Measurements from ENCODE around the gene PLCD1. TPM values are rescaled to one million over a fixed set of nuclear protein-coding genes. Genes with fewer than 3 reads are reported as not detected.
A peak's percentile ranks its signal among the peaks of the same experiment; 100 is the strongest.

The PLCD1 gene
- total and polyA plus RNA-seq, 2 experiments from 2014 or later: 21.0 to 29.1 TPM

DNA sequence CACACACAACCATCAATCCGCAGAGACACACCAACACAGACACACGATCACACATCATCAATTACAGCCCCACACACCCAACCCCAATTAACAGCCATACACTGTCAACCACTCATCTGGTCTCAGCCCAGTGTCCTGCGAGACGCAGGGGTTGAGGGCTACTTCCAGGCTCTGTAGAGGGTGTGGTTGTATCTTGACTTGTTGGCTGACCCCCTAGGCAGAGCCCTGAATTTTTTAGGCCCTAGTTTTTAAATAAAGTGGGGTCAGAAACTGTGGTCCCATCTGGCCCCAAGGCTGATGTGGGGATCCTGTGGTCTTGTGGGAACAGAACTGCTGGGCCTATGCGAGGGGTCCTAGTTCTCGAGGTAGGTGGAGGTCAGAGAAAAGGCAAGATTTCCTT is 29.6 kb downstream of the PLCD1 start:
- H3K27ac ChIP-seq: no peak overlapping the region
- no peaks in the 10 kb centered on the region for H3K4me1 ChIP-seq (ENCODE audit: low read depth)
- DNase-seq (ENCODE audit: low read depth in 1 of 2, low spot score in 1 of 2): no peak
- H3K9me3 ChIP-seq (ENCODE audit: low read depth): no peaks in the 10 kb centered on the region
- H3K4me3 ChIP-seq: no peak overlapping the region
- TF ChIP-seq, protein P1, sequence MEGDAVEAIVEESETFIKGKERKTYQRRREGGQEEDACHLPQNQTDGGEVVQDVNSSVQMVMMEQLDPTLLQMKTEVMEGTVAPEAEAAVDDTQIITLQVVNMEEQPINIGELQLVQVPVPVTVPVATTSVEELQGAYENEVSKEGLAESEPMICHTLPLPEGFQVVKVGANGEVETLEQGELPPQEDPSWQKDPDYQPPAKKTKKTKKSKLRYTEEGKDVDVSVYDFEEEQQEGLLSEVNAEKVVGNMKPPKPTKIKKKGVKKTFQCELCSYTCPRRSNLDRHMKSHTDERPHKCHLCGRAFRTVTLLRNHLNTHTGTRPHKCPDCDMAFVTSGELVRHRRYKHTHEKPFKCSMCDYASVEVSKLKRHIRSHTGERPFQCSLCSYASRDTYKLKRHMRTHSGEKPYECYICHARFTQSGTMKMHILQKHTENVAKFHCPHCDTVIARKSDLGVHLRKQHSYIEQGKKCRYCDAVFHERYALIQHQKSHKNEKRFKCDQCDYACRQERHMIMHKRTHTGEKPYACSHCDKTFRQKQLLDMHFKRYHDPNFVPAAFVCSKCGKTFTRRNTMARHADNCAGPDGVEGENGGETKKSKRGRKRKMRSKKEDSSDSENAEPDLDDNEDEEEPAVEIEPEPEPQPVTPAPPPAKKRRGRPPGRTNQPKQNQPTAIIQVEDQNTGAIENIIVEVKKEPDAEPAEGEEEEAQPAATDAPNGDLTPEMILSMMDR (IDR thresholded peaks at IDR 0.05; ENCODE audit: low read depth, low read length): no peak
- no peaks in the 10 kb centered on the region for H3K36me3 ChIP-seq
- no peaks in the 10 kb centered on the region for H3K27me3 ChIP-seq

DNA sequence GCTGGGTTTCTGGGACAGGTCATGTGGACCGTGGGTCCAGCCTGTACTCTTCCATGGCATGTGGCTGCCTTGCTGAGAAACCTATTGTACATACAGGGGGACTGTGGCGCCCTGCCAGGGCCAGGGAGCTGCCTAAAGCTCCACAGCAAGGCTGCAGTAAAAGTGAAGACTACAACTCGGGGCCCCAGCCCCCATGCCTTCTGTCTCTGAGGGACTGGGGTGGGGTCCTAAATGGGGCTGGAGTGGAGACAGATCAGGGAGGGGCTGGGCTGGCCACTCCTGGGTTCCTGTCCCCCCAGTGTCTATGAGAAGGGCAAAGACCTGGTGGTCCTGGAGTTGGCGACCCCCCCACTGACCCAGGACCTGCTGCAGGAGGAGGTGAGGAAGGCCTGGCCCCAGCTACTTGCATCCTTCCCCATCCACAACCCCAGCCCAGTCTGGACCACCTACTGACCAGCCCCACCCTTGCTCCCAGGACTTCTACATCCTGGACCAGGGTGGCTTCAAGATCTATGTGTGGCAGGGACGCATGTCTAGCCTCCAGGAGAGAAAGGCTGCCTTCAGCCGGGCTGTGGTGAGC is 31.6 kb downstream of the PLCD1 start:
- H3K27me3 ChIP-seq: no peaks in the 10 kb centered on the region
- no peak overlapping the region for H3K27ac ChIP-seq
- H3K4me1 ChIP-seq (ENCODE audit: low read depth): no peaks in the 10 kb centered on the region
- DNase-seq (ENCODE audit: low read depth in 1 of 2, low spot score in 1 of 2): no peak
- no peaks in the 10 kb centered on the region for H3K36me3 ChIP-seq
- no peak overlapping the region for H3K4me3 ChIP-seq
- TF ChIP-seq, protein P1 (IDR thresholded peaks at IDR 0.05; ENCODE audit: low read depth, low read length): no peak
- H3K9me3 ChIP-seq (ENCODE audit: low read depth): no peaks in the 10 kb centered on the region

DNA sequence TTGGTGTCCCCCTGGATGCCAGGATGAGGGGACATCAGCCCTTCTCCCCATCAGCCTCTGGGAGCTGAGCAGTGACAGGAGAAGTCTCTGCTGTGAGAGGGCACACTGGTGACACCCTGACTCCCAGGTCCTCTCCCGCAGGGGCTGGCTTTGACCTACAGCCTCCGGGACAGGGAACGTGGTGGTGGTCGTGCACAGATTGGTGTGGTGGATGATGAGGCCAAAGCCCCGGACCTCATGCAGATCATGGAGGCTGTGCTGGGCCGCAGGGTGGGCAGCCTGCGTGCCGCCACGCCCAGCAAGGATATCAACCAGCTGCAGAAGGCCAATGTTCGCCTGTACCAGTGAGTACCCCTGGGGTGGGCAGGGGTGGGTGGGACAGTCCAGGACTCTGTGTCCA is 32.1 kb downstream of the PLCD1 start:
- Histone ChIP-seq H3K9me3 (ENCODE audit: low read depth) (no peaks in the 10 kb centered on the region), H3K27ac (no peak overlapping the region), H3K27me3 (no peaks in the 10 kb centered on the region), H3K4me3 (no peak overlapping the region), H3K36me3 (no peaks in the 10 kb centered on the region), H3K4me1 (ENCODE audit: low read depth) (no peaks in the 10 kb centered on the region)
- no peak for DNase-seq (ENCODE audit: low read depth in 1 of 2, low spot score in 1 of 2)
- TF ChIP-seq, protein P1 (IDR thresholded peaks at IDR 0.05; ENCODE audit: low read depth, low read length): no peak

DNA sequence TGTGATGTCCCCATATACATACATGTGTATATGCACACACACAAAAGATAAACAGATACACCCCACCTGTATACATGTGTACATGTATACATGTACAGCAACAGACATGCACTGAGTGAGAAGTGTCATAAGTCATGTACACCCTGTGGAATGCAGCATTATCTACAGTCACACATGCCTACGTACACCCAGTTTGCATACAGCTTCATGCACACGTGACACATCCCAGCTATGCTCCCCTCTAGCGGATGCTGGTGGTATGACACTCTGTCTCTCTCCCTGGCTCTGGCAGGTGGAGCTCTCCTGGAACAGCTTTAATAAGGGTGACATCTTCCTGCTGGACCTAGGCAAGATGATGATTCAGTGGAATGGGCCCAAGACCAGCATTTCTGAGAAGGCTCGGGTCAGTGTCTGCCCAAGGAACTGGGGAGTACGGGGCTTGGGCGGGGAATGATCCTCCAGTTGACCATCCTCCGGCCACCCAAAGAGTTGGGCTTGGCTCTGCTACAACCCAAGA is 32.6 kb downstream of the PLCD1 start:
- H3K9me3 ChIP-seq (ENCODE audit: low read depth): no peaks in the 10 kb centered on the region
- TF ChIP-seq, protein P1 (IDR thresholded peaks at IDR 0.05; ENCODE audit: low read depth, low read length): peak; percentile 89
- no peaks in the 10 kb centered on the region for H3K36me3 ChIP-seq

DNA sequence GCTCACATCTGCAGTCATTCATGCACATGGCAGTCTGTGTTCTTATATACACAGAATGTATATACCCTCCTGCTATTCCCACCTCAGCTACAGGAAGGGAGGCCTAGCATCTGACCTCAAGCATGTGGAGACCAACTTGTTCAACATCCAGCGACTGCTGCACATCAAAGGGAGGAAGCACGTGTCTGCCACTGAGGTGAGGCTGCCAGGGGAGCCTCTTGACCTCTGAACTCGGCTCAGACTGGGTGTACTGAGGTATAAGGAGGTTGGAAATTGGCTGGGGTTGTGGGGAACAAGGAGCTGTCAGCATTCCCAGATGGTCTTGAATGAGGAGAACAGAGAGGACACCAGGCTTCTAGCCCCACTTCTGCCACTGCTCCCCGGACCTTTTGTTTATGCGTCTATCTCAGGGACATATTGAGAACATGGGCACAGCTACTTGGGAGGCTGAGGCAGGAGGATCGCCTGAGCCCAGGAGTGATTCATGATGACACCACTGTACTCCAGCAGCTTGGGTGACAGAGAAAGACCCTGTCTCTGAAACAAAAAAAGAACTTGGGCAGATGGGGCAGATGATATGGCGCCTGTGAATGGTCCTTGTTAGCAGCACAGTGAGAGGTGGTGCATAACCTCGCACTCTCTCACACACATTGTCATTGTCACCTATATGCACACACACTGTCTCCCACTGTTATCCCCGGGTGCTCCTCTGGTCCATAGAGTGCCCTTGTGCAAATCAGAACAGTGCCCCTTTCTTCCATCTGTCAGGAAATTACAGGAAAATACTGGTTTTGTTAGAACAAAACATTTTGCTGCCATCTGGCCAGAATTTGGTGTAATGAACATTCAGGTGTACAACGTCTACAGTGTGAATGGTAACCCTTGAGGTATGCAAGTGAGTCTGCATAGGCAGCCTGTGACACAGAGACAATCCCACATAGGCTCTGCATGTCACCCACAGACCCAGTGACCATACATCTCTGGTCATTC is 33.5 kb downstream of the PLCD1 start:
- DNase-seq (ENCODE audit: low read depth in 1 of 2, low spot score in 1 of 2): no peak
- no peaks in the 10 kb centered on the region for H3K27me3 ChIP-seq
- TF ChIP-seq, protein P1 (IDR thresholded peaks at IDR 0.05; ENCODE audit: low read depth, low read length): no peak
- H3K27ac ChIP-seq: no peak overlapping the region
- no peaks in the 10 kb centered on the region for H3K9me3 ChIP-seq (ENCODE audit: low read depth)
- H3K4me3 ChIP-seq: no peak overlapping the region
- H3K36me3 ChIP-seq: no peaks in the 10 kb centered on the region
- no peaks in the 10 kb centered on the region for H3K4me1 ChIP-seq (ENCODE audit: low read depth)

More for the DNA sequence above, 32.6 kb downstream of the PLCD1 start:
- Histone ChIP-seq H3K4me1 (ENCODE audit: low read depth) (no peaks in the 10 kb centered on the region), H3K4me3 (no peak overlapping the region), H3K27me3 (no peaks in the 10 kb centered on the region), H3K27ac (no peak overlapping the region)
- DNase-seq (ENCODE audit: low read depth in 1 of 2, low spot score in 1 of 2): peak; percentile 75 to 81

Measured in cardiac muscle cell (in vitro differentiated cells and primary cell).